Heart left ventricle (tissue), 16 donors: Measurements from ENCODE around the gene UGT2B10. TPM values are rescaled to one million over a fixed set of nuclear protein-coding genes. Genes with fewer than 3 reads are reported as not detected.

Experiments
- ATAC-seq, 4 donors: fragments of 200-7000 bp; cut with Tn5 transposase; one replicate each; pipeline ENCODE4 v1.9.1; 2020 to 2022; ENCODE audit warnings: moderate library complexity in 4 of 4, mild to moderate bottlenecking in 3 of 4, moderate number of reproducible peaks in 1 of 4
- DNase-seq, 5 donors: peaks; one replicate each; pipeline ENCODE4 v3.0.0-alpha.2; 2020
- H3K27ac ChIP-seq, 12 donors: fragments of 200-600 bp; sonication (generic) in 4 of 12; one replicate each; pipeline versions ENCODE4 v1.5.0 to v1.8.0; 2016 to 2022; ENCODE audit warnings: mild to moderate bottlenecking in 2 of 12
- H3K27me3 ChIP-seq, 9 donors: fragments of 200-600 bp; sonication (generic) in 2 of 9; one replicate each; pipeline versions ENCODE4 v1.5.1 to v1.8.0; 2016 to 2022; ENCODE audit warnings: mild to moderate bottlenecking in 3 of 9
- H3K36me3 ChIP-seq, 9 donors: fragments of 200-600 bp; sonication (generic) in 2 of 9; one replicate each; pipeline versions ENCODE4 v1.5.0 to v1.8.0; 2018 to 2022; ENCODE audit warnings: mild to moderate bottlenecking in 2 of 9
- H3K4me1 ChIP-seq, 12 donors: fragments of 200-600 bp; sonication (generic) in 4 of 12; one replicate each; pipeline versions ENCODE4 v1.5.0 to v1.8.0; 2016 to 2022; ENCODE audit warnings: mild to moderate bottlenecking in 3 of 12
- H3K4me3 ChIP-seq, 12 donors: fragments of 200-600 bp; sonication (generic) in 4 of 12; one replicate each; pipeline versions ENCODE4 v1.5.0 to v1.8.0; 2017 to 2022; ENCODE audit warnings: mild to moderate bottlenecking in 9 of 12, moderate library complexity in 4 of 12
- H3K9me3 ChIP-seq, 12 donors: fragments of 200-600 bp; sonication (generic) in 4 of 12; one replicate each; pipeline versions ENCODE4 v1.5.0 to v1.8.0; 2016 to 2022; ENCODE audit warnings: mild to moderate bottlenecking in 1 of 12
- POLR2A ChIP-seq, 2 donors: fragments of 450-650 bp; IDR thresholded peaks; one replicate each; pipeline ENCODE4 v1.6.1; 2017; ENCODE audit warnings: antibody characterized with exemption in 2 of 2, mild to moderate bottlenecking in 2 of 2, moderate library complexity in 2 of 2
- WGBS, 4 donors: extraction: QIAGEN DNeasy Blood & Tissue Kit in 2 of 4; methylation state at CpG; one replicate each; pipeline versions ENCODE4 v1.1.5 to v1.1.7; 2013 to 2018; 5-methylcytosine and 5-hydroxymethylcytosine counted together
- intact Hi-C, 10 donors: fragments of 100-400 bp; cut with DNase I; formaldehyde crosslinking; loops; one replicate each; pipeline versions ENCODE4 v1.11.1 to v1.14.2; 2022
- polyA plus RNA-seq, 2 donors: library from polyadenylated mRNA; stranded (reverse); fragments of 200-250 nt; gene quantifications; one replicate each; pipeline ENCODE4 v1.2.3, GENCODE V29; 2013
- total RNA-seq, 9 donors: library from RNA; depleted of rRNA in 2 of 9; stranded (reverse); fragments of >200 nt in 2 of 9; fragmentation: NEBNext Ultra II Directional in 3 of 9; extraction: Animal tissue kit (Norgen Biotek cat#: 25700) in 3 of 9; gene quantifications; one replicate each; pipeline versions ENCODE4 v1.1.0 to v1.2.4, GENCODE V29; 2016 to 2023
- TF ChIP-seq, protein P1 (sequence below), 12 donors: fragments of 200-600 bp; sonication (generic) in 4 of 12; IDR thresholded peaks; one replicate each; pipeline versions ENCODE4 v1.5.0 to v1.8.0; 2018 to 2022; ENCODE audit warnings: antibody characterized with exemption in 12 of 12, mild to moderate bottlenecking in 5 of 12
- donor health status: ischemic (EF 13 %, LVEDD 7.1; RV severe dilation, severe dysfunction).
- donor health status: healthy with polysubstance abuse.
- donor health status: DM: no; HTN: yes; CAD: no.
- donor health status: DM: no; HTN: no; CAD: no.
- donor health status: ischemic (EF 25% LVEDD 6.9; RV normal size, moderate dysfunction).
- donor health status: ischemic (EF 25% LVEDD 5.7; RV mildly dilated, moderate dysfunction).
- donor health status: healthy.
- donor health status: DM: yes; HTN: yes; CAD: no.
- donor health status: ischemic (EF 35%, LVEDD 5.7; RV mildly dilated, moderate dysfunction).
- donor health status: nonischemic (EF 11% LVEDD 7.7; RV severe dilation, severe dysfunction).
- donor health status: DM: yes; HTN: yes; CAD: no.
- donor health status: PGD.
- donor health status: ischemic (EF 29% LVEDD 5.4; RV normal size, mild dysfunction).
- donor health status: nonischemic (EF 23%, LVEDD 6.1; RV moderate dilation, normal function).

Gene UGT2B10
- total and polyA plus RNA-seq, 11 donors: not detected

DNA sequence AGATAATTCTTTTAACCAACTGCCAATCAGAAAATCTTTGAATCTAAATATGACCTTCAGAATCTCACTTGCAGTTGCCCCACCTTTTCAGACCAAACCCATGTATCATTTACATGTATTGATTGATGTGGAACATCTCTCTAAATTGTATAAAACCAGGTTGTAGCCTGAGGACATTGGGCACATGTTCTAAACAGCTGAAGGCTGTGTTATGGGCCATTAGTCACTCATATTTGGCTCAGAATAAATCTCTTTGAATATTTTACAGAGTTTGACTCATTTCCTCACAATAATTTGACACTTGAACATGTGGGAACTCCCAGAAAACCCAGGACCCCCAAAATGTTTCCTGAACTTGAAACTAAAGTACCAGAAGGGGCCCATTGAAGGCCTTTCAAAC, 58.7 kb downstream of the UGT2B10 start:
- H3K27ac ChIP-seq: no peak overlapping the region
- intact Hi-C loops: no loop called here
- DNase-seq: no peak
- no peak for TF ChIP-seq POLR2A (IDR thresholded peaks at IDR 0.05)
- TF ChIP-seq, protein P1, sequence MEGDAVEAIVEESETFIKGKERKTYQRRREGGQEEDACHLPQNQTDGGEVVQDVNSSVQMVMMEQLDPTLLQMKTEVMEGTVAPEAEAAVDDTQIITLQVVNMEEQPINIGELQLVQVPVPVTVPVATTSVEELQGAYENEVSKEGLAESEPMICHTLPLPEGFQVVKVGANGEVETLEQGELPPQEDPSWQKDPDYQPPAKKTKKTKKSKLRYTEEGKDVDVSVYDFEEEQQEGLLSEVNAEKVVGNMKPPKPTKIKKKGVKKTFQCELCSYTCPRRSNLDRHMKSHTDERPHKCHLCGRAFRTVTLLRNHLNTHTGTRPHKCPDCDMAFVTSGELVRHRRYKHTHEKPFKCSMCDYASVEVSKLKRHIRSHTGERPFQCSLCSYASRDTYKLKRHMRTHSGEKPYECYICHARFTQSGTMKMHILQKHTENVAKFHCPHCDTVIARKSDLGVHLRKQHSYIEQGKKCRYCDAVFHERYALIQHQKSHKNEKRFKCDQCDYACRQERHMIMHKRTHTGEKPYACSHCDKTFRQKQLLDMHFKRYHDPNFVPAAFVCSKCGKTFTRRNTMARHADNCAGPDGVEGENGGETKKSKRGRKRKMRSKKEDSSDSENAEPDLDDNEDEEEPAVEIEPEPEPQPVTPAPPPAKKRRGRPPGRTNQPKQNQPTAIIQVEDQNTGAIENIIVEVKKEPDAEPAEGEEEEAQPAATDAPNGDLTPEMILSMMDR (IDR thresholded peaks at IDR 0.05): no peak
- no peaks in the 10 kb centered on the region for H3K9me3 ChIP-seq
- no peaks in the 10 kb centered on the region for H3K4me1 ChIP-seq
- H3K4me3 ChIP-seq: no peak overlapping the region
- H3K36me3 ChIP-seq: no peaks in the 10 kb centered on the region
- no peak for ATAC-seq
- no peaks in the 10 kb centered on the region for H3K27me3 ChIP-seq

DNA sequence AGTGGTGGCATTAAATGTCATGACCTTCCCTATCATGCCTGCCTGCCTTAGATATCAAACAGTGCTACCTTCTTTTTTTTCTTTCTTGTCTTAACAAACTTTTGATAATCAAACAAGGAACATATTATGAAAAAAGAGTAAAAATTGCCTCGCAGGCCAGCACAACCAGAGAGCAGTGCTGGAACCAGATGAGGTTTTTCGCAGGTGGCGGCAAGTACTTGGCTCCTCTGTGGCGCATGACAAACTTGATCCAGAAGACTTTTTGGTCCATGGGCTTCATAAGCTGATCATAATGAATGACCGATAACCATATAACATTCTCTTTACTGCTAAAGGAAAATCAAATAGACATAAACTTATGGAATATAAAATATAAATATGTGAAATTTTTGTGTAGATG, 61.8 kb downstream of the UGT2B10 start:
- WGBS, 4 donors: 87 to 92% (median 90%) methylated on average over 5 of the region's 5 CpGs
- intact Hi-C loops: no loop called here
- H3K27ac ChIP-seq: no peak overlapping the region
- no peaks in the 10 kb centered on the region for H3K9me3 ChIP-seq
- H3K4me3 ChIP-seq: no peak overlapping the region
- no peaks in the 10 kb centered on the region for H3K36me3 ChIP-seq
- H3K27me3 ChIP-seq: no peaks in the 10 kb centered on the region
- DNase-seq: no peak
- no peak for ATAC-seq
- no peaks in the 10 kb centered on the region for H3K4me1 ChIP-seq
- TF ChIP-seq, protein P1 (IDR thresholded peaks at IDR 0.05): no peak
- TF ChIP-seq POLR2A (IDR thresholded peaks at IDR 0.05): no peak

DNA sequence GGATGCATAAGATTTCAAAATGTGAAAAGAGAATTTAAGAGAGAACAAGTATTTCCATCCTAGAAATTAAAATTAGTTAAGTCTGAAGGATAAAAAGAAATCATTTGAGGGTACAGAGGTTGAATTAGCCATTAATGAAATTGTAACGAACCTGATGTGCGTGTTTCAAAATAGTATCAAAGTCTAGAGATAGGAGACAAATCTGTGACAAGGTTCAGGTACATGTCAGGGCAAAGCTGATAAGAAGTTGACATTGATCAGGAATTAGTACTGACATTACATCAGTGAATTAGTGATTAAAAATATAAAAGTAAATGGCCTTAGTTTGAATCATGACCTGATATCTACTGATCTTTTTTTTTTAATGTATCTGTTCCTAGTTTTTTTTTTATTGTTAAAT, 62.3 kb downstream of the UGT2B10 start:
- Histone ChIP-seq H3K4me3 (no peak overlapping the region), H3K36me3 (no peaks in the 10 kb centered on the region), H3K27me3 (no peaks in the 10 kb centered on the region), H3K27ac (no peak overlapping the region), H3K4me1 (no peaks in the 10 kb centered on the region), H3K9me3 (no peaks in the 10 kb centered on the region)
- TF ChIP-seq, protein P1 (IDR thresholded peaks at IDR 0.05): no peak
- TF ChIP-seq POLR2A (IDR thresholded peaks at IDR 0.05): no peak
- DNase-seq (no peak), ATAC-seq (no peak)
- intact Hi-C loops: no loop called here
- 59 to 68% (median 65%) methylated on average over 2 of the region's 2 CpGs for WGBS, 4 donors

Other genes with a start within 250 kb of the UGT2B10 start
- gene UGT2B17, start 239.7 kb upstream of the UGT2B10 start, total RNA-seq: not detected
- gene UGT2B17, start 239.7 kb upstream of the UGT2B10 start, polyA plus RNA-seq: under 1 TPM in 1 of 2 donors, not detected in 1; 0.08 TPM
- not detected for gene UGT2B15, start 145.3 kb upstream of the UGT2B10 start, total RNA-seq
- not detected for gene UGT2B15, start 145.3 kb upstream of the UGT2B10 start, polyA plus RNA-seq
- not detected for gene UGT2A3, start 135.8 kb downstream of the UGT2B10 start, total RNA-seq
- gene UGT2A3, start 135.8 kb downstream of the UGT2B10 start, polyA plus RNA-seq: not detected